ENCODE results near the gene EHBP1L1. TPM values are rescaled to one million over a fixed set of nuclear protein-coding genes. Genes with fewer than 3 reads are reported as not detected.

EHBP1L1 gene
- total RNA-seq, 1 experiment from 2014 or later = 126 TPM

DNA sequence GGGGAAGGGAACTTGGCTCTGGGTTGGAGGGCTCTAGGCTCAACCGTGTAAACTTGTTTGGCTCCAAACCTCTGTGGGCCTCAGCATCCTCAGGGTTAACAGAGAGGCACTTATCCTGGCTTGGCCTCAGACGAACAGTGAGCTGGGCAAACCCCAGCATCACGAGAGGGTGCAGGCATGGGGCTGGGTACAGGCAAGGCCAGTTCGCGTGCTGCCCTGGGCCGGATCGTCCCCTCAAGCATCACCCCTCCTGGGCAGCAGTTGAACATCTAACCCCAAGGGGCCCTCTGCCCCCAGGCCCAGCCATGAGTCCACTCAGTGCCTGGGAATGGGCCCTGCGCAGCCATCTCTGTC lies 1.9 kb downstream of the EHBP1L1 start:
- Histone ChIP-seq H3K4me2 (ENCODE audit: low read length) (peak overlapping the region; percentile 91), H4K20me1 (ENCODE audit: low read length) (peaks cover 5% of the 10 kb centered on the region), H3K27ac (ENCODE audit: low read length) (peak overlapping the region; percentile 65), H3K4me1 (ENCODE audit: insufficient read depth, low read length) (peaks cover 43% of the 10 kb centered on the region), H3K4me3 (ENCODE audit: low read length) (peak overlapping the region; percentile 75), H3K27me3 (ENCODE audit: low read length) (no peaks in the 10 kb centered on the region), H3K36me3 (ENCODE audit: low read depth, low read length) (peaks cover 3% of the 10 kb centered on the region; the same call in 1 of the 2 replicates), H2AFZ (ENCODE audit: low read length) (no peak overlapping the region), H3K79me2 (ENCODE audit: low read length) (peaks cover 28% of the 10 kb centered on the region), H3K9me3 (ENCODE audit: low read length) (no peaks in the 10 kb centered on the region), H3K9ac (ENCODE audit: low read length) (peak overlapping the region; percentile 76), H3K9me2 (replicated peaks; ENCODE audit: low read length) (no peaks in the 10 kb centered on the region), H3F3A (ENCODE audit: low read length, unreplicated experiment) (peaks cover 4% of the 10 kb centered on the region)
- CTCF ChIA-PET = interaction anchor here (0.9 to 1.1 kb wide), 2 partner anchors 10 to 18 kb away, joined by 4 to 7 read pairs; partner anchors contain the start of gene KCNK7
- DNase-seq = no peak
- no TSS peak for BruUV-seq (replicated peaks)
- ATAC-seq = no peak
- intact Hi-C loops (cut with micrococcal nuclease) = loop anchor here (2.0 kb wide), 1 partner anchor 37 kb away; the partner anchor contains the start of genes MAP3K11 and PCNX3
- POLR2A ChIA-PET (ENCODE audit: unreplicated experiment) = interaction anchor here (0.6 kb wide), 1 partner anchor 35 kb away, joined by 3 read pairs; no protein-coding TSS in a partner anchor
- TF ChIP-seq EZH2 (IDR thresholded peaks at IDR 0.05; ENCODE audit: low read length, unreplicated experiment) = no peak
- TF ChIP-seq EZH2phosphoT487 (IDR thresholded peaks at IDR 0.05; ENCODE audit: borderline replicate concordance, low read length) = no peak
- TF ChIP-seq, protein P1, sequence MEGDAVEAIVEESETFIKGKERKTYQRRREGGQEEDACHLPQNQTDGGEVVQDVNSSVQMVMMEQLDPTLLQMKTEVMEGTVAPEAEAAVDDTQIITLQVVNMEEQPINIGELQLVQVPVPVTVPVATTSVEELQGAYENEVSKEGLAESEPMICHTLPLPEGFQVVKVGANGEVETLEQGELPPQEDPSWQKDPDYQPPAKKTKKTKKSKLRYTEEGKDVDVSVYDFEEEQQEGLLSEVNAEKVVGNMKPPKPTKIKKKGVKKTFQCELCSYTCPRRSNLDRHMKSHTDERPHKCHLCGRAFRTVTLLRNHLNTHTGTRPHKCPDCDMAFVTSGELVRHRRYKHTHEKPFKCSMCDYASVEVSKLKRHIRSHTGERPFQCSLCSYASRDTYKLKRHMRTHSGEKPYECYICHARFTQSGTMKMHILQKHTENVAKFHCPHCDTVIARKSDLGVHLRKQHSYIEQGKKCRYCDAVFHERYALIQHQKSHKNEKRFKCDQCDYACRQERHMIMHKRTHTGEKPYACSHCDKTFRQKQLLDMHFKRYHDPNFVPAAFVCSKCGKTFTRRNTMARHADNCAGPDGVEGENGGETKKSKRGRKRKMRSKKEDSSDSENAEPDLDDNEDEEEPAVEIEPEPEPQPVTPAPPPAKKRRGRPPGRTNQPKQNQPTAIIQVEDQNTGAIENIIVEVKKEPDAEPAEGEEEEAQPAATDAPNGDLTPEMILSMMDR (conservative IDR thresholded peaks at IDR 0.05; ENCODE audit: low read depth, low read length) = no peak

DNA sequence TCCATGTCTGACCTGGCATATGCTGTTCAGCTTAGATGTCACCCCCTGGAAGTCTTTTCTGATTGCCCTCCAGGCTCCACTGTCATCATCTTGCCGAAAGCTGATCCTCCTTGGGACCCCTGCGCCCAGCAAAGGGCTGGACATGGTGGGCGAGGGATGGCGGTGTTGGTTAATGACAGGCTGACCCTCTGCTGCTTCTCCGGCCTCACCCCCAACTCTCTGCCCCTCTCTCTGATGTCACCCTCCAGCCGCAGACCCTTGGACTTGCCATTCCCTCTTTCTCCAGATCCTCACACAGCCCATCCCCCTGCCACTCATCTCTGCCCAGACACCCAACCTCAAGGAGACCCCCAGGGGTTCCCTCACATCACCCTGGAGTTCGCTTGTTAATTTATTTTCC lies 2.3 kb downstream of the EHBP1L1 start:
- Histone ChIP-seq H4K20me1 (ENCODE audit: low read length) (peaks cover 5% of the 10 kb centered on the region), H3K9me3 (ENCODE audit: low read length) (no peaks in the 10 kb centered on the region), H3K27me3 (ENCODE audit: low read length) (no peaks in the 10 kb centered on the region), H3K4me2 (ENCODE audit: low read length) (peak overlapping the region; percentile 91), H3K36me3 (ENCODE audit: low read depth, low read length) (peaks cover 3% of the 10 kb centered on the region; the same call in 1 of the 2 replicates), H3K9ac (ENCODE audit: low read length) (peak overlapping the region; percentile 76; the same call in 1 of the 2 replicates), H3K9me2 (replicated peaks; ENCODE audit: low read length) (no peaks in the 10 kb centered on the region), H3K4me3 (ENCODE audit: low read length) (peak overlapping the region; percentile 75; the same call in 1 of the 2 replicates), H3K27ac (ENCODE audit: low read length) (peak overlapping the region; percentile 65), H3F3A (ENCODE audit: low read length, unreplicated experiment) (peaks cover 4% of the 10 kb centered on the region), H3K79me2 (ENCODE audit: low read length) (peaks cover 24% of the 10 kb centered on the region), H2AFZ (ENCODE audit: low read length) (no peak overlapping the region), H3K4me1 (ENCODE audit: insufficient read depth, low read length) (peaks cover 40% of the 10 kb centered on the region)
- intact Hi-C loops (cut with micrococcal nuclease) = no loop called here
- ATAC-seq = no peak
- POLR2A ChIA-PET (ENCODE audit: unreplicated experiment) = no interaction called here
- CTCF ChIA-PET = no interaction called here
- BruUV-seq (replicated peaks) = no TSS peak
- TF ChIP-seq EZH2 (IDR thresholded peaks at IDR 0.05; ENCODE audit: low read length, unreplicated experiment) (no peak), EZH2phosphoT487 (IDR thresholded peaks at IDR 0.05; ENCODE audit: borderline replicate concordance, low read length) (no peak)
- TF ChIP-seq, protein P1 (conservative IDR thresholded peaks at IDR 0.05; ENCODE audit: low read depth, low read length) = no peak
- no peak for DNase-seq

DNA sequence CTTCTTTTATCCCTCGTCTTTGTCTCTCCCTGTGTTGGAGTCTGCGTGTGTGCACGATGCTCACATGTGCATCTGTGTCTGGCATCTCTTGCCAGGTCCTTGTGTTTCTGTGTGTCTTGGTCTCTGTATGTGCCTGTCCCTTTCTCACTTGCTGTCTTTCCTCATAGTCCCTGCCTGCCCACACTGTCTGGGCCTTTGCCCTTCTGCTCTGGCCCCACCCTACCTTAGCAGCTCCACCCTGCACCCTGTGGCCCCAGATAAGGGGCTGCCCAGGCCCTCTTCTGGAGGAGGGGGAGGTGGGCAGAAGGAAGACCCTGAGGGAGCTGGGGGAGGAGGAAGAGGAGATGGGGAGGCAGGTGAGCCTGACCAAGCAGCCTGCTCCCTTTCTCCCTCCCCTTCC lies 2.8 kb downstream of the EHBP1L1 start:
- intact Hi-C loops (cut with micrococcal nuclease) = no loop called here

More for the DNA sequence above, 2.8 kb downstream of the EHBP1L1 start:
- BruUV-seq (replicated peaks) = no TSS peak
- ATAC-seq = no peak
- peaks cover under 1% of the 10 kb centered on the region for H3F3A ChIP-seq (ENCODE audit: low read length, unreplicated experiment)
- H3K4me2 ChIP-seq (ENCODE audit: low read length) = no peak overlapping the region
- no peak overlapping the region for H2AFZ ChIP-seq (ENCODE audit: low read length)
- H3K9me2 ChIP-seq (replicated peaks; ENCODE audit: low read length) = no peaks in the 10 kb centered on the region
- peaks cover 18% of the 10 kb centered on the region for H3K79me2 ChIP-seq (ENCODE audit: low read length)
- H3K4me3 ChIP-seq (ENCODE audit: low read length) = no peak overlapping the region
- no peaks in the 10 kb centered on the region for H3K27me3 ChIP-seq (ENCODE audit: low read length)
- H3K36me3 ChIP-seq (ENCODE audit: low read depth, low read length) = peaks cover 3% of the 10 kb centered on the region; the same call in 1 of the 2 replicates
- DNase-seq = no peak
- POLR2A ChIA-PET (ENCODE audit: unreplicated experiment) = no interaction called here
- H3K4me1 ChIP-seq (ENCODE audit: insufficient read depth, low read length) = peaks cover 35% of the 10 kb centered on the region
- CTCF ChIA-PET = no interaction called here
- H3K9ac ChIP-seq (ENCODE audit: low read length) = no peak overlapping the region
- H3K9me3 ChIP-seq (ENCODE audit: low read length) = no peaks in the 10 kb centered on the region
- no peak for TF ChIP-seq EZH2 (IDR thresholded peaks at IDR 0.05; ENCODE audit: low read length, unreplicated experiment)
- no peak for TF ChIP-seq EZH2phosphoT487 (IDR thresholded peaks at IDR 0.05; ENCODE audit: borderline replicate concordance, low read length)
- TF ChIP-seq, protein P1 (conservative IDR thresholded peaks at IDR 0.05; ENCODE audit: low read depth, low read length) = no peak
- peaks cover 5% of the 10 kb centered on the region for H4K20me1 ChIP-seq (ENCODE audit: low read length)
- no peak overlapping the region for H3K27ac ChIP-seq (ENCODE audit: low read length)
